H9 (cell line): ENCODE data around the gene DSN1. TPM values are rescaled to one million over a fixed set of nuclear protein-coding genes. Genes with fewer than 3 reads are reported as not detected.

Source experiments
- DNase-seq: peaks from one replicate; pipeline ENCODE4 v3.0.0-alpha.2; 2017
- H2AFZ ChIP-seq: one replicate; pipeline ENCODE4 v1.6.1; 2013; ENCODE audit warnings: mild to moderate bottlenecking, low read length, control low read depth, moderate library complexity
- H2AK5ac ChIP-seq: 2 replicates; pipeline ENCODE4 v1.6.1; 2013; ENCODE audit warnings: low read length, control low read depth, mixed read lengths; ENCODE audit not compliant: insufficient read length
- H2BK120ac ChIP-seq: one replicate; pipeline ENCODE4 v1.6.1; 2013; ENCODE audit warnings: low read depth, mild to moderate bottlenecking, low read length, control low read depth, inconsistent platforms; ENCODE audit not compliant: poor library complexity, severe bottlenecking
- H2BK12ac ChIP-seq: 2 replicates; pipeline ENCODE4 v1.6.1; 2013; ENCODE audit warnings: low read length, control low read depth, mixed read lengths, low read depth; ENCODE audit not compliant: insufficient read length
- H2BK15ac ChIP-seq: 2 replicates; pipeline ENCODE4 v1.6.1; 2013; ENCODE audit warnings: low read depth, low read length, control low read depth
- H2BK20ac ChIP-seq: one replicate; pipeline ENCODE4 v1.6.1; 2013; ENCODE audit warnings: low read depth, mild to moderate bottlenecking, low read length, control low read depth, inconsistent platforms; ENCODE audit not compliant: poor library complexity, severe bottlenecking
- H2BK5ac ChIP-seq: 2 replicates; pipeline ENCODE4 v1.6.1; 2013; ENCODE audit warnings: low read length, control low read depth, mixed read lengths; ENCODE audit not compliant: insufficient read length
- H3K14ac ChIP-seq: 2 replicates; pipeline ENCODE4 v1.6.1; 2013; ENCODE audit warnings: low read length, control low read depth; ENCODE audit not compliant: insufficient read depth
- H3K18ac ChIP-seq: 2 replicates; pipeline ENCODE4 v1.6.1; 2013; ENCODE audit warnings: low read depth, mild to moderate bottlenecking, mixed read lengths, low read length, control low read depth; ENCODE audit not compliant: insufficient read length
- H3K23ac ChIP-seq: 2 replicates; pipeline ENCODE4 v1.6.1; 2013; ENCODE audit warnings: low read length, control low read depth, mixed read lengths, low read depth; ENCODE audit not compliant: insufficient read length
- H3K23me2 ChIP-seq: 2 replicates; pipeline ENCODE4 v1.6.1; 2013; ENCODE audit warnings: low read depth, mild to moderate bottlenecking, mixed read lengths, low read length, control low read depth; ENCODE audit not compliant: insufficient read length, poor library complexity, severe bottlenecking
- H3K27ac ChIP-seq: 2 replicates; pipeline ENCODE4 v1.5.1; 2013; ENCODE audit warnings: low read length, control low read depth, mixed read lengths, low read depth; ENCODE audit not compliant: insufficient read length
- H3K27me3 ChIP-seq: 2 replicates; pipeline ENCODE4 v1.6.1; 2013; ENCODE audit warnings: low read length, control low read depth, inconsistent platforms; ENCODE audit not compliant: insufficient read depth
- H3K4ac ChIP-seq: 2 replicates; pipeline ENCODE4 v1.6.1; 2013; ENCODE audit warnings: low read depth, mild to moderate bottlenecking, control low read depth, inconsistent platforms, low read length, moderate library complexity
- H3K4me1 ChIP-seq: 2 replicates; pipeline ENCODE4 v1.6.1; 2013; ENCODE audit warnings: low read length, control low read depth, inconsistent platforms; ENCODE audit not compliant: insufficient read depth
- H3K4me2 ChIP-seq: 2 replicates; pipeline ENCODE4 v1.6.1; 2013; ENCODE audit warnings: low read length, control low read depth, mixed read lengths; ENCODE audit not compliant: insufficient read length, insufficient read depth
- H3K56ac ChIP-seq: 2 replicates; pipeline ENCODE4 v1.6.1; 2013; ENCODE audit warnings: low read depth, mild to moderate bottlenecking, mixed read lengths, low read length, control low read depth; ENCODE audit not compliant: insufficient read length
- H3K79me1 ChIP-seq: 2 replicates; pipeline ENCODE4 v1.6.1; 2013; ENCODE audit warnings: low read depth, mild to moderate bottlenecking, moderate library complexity, low read length, control low read depth, inconsistent platforms; ENCODE audit not compliant: insufficient read depth, poor library complexity, severe bottlenecking
- H3K79me2 ChIP-seq: 2 replicates; pipeline ENCODE4 v1.6.1; 2013; ENCODE audit warnings: low read length, control low read depth, inconsistent platforms; ENCODE audit not compliant: insufficient read depth
- H3K9ac ChIP-seq: 2 replicates; pipeline ENCODE4 v1.6.1; 2013; ENCODE audit warnings: low read length, control low read depth, mixed read lengths; ENCODE audit not compliant: insufficient read length; ENCODE audit errors: extremely low read depth
- H3K9me3 ChIP-seq: one replicate; pipeline ENCODE4 v1.6.1; 2013; ENCODE audit warnings: low read depth, low read length, inconsistent platforms; ENCODE audit not compliant: control insufficient read depth
- H3T11ph ChIP-seq: one replicate; pipeline ENCODE4 v1.6.1; 2013; ENCODE audit warnings: mild to moderate bottlenecking, low read length, control low read depth, inconsistent platforms
- H4K20me1 ChIP-seq: one replicate; pipeline ENCODE4 v1.6.1; 2013; ENCODE audit not compliant: control insufficient read depth, insufficient read length, insufficient read depth
- H4K5ac ChIP-seq: 2 replicates; pipeline ENCODE4 v1.6.1; 2013; ENCODE audit warnings: low read depth, mild to moderate bottlenecking, mixed read lengths, low read length, control low read depth; ENCODE audit not compliant: insufficient read length
- H4K8ac ChIP-seq: replicated peaks from 2 replicates; pipeline ENCODE4 v1.6.1; 2013; ENCODE audit warnings: low read length, control low read depth, mixed read lengths, low read depth; ENCODE audit not compliant: insufficient read length
- H4K91ac ChIP-seq: 2 replicates; pipeline ENCODE4 v1.6.1; 2013; ENCODE audit warnings: low read depth, mild to moderate bottlenecking, moderate library complexity, mixed read lengths, low read length, control low read depth; ENCODE audit not compliant: insufficient read length
- H3K27ac Mint-ChIP-seq, 3 experiments: 2 replicates in 2 of 3; 3 replicates in 1 of 3; pipeline ENCODE4 v1.8.0; 2020 to 2021; ENCODE audit warnings: mixed read lengths in 3 of 3, mild to moderate bottlenecking in 1 of 3, moderate library complexity in 1 of 3
- H3K27me3 Mint-ChIP-seq: 2 replicates; pipeline ENCODE4 v1.8.0; 2021; ENCODE audit warnings: low read depth, mild to moderate bottlenecking, moderate library complexity, mixed read lengths
- H3K36me3 Mint-ChIP-seq, 3 experiments: 2 replicates in 2 of 3; 3 replicates in 1 of 3; pipeline ENCODE4 v1.8.0; 2020 to 2021; ENCODE audit warnings: low read depth in 3 of 3, mixed read lengths in 3 of 3; ENCODE audit not compliant: insufficient read depth in 1 of 3
- H3K4me1 Mint-ChIP-seq, 2 experiments: 2 replicates each; pipeline ENCODE4 v1.8.0; 2020; ENCODE audit warnings: mixed read lengths in 2 of 2
- H3K4me3 Mint-ChIP-seq, 2 experiments: 2 replicates in 1 of 2; 3 replicates in 1 of 2; pipeline ENCODE4 v1.8.0; 2020 to 2021; ENCODE audit warnings: mild to moderate bottlenecking in 2 of 2, mixed read lengths in 2 of 2, moderate library complexity in 1 of 2
- H3K9me3 Mint-ChIP-seq, 2 experiments: 2 replicates in 1 of 2; 3 replicates in 1 of 2; pipeline ENCODE4 v1.8.0; 2020; ENCODE audit warnings: mild to moderate bottlenecking in 2 of 2, mixed read lengths in 2 of 2, moderate library complexity in 1 of 2
- CTCF ChIP-seq: fragments of 200-600 bp; sonication (generic); conservative IDR thresholded peaks from 3 replicates; pipeline ENCODE4 v1.8.0; 2021; ENCODE audit warnings: antibody characterized with exemption, mild to moderate bottlenecking
- WGBS: extraction: QIAGEN DNeasy Blood & Tissue Kit; methylation state at CpG from one replicate; pipeline ENCODE4 v1.1.7; 2013; ENCODE audit warnings: missing lambda C conversion rate, low lambda C conversion rate, mixed read lengths; ENCODE audit not compliant: insufficient read length; ENCODE audit errors: extremely low coverage; 5-methylcytosine and 5-hydroxymethylcytosine counted together
- total RNA-seq: library from RNA; stranded (reverse); gene quantifications from 2 replicates; pipeline ENCODE4 v1.2.1, GENCODE V29; 2021

DSN1 gene
- total RNA-seq, 1 experiment from 2014 or later: 22.8 TPM

DNA sequence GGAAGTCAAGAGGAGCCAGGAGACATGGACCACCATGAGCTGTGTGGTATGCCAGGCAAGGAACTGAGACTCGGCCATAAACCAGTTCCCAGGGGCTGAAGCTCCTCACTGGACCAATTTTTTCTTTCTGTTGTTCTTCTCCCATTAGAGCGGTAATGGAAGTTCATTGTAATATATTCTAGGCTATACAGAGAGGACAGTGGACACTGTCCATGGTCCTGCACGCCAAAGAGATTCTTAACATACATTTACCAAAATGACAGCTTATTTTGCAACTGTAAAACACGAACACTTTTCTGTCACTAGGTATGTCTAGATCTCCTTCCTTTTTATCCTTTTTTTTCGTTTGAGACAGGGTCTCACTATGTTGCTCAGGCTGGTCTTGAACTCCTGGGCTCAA, 13.1 kb upstream of the DSN1 start:
- DNase-seq: no peak
- Histone ChIP-seq H2BK5ac (no peak overlapping the region), H3K4ac (no peak overlapping the region), H3K4me1 (no peaks in the 10 kb centered on the region), H3K9ac (no peak overlapping the region), H3K27me3 (no peaks in the 10 kb centered on the region), H3K27ac (no peak overlapping the region), H4K91ac (no peak overlapping the region), H3K14ac (no peak overlapping the region), H3K4me2 (no peak overlapping the region), H2BK15ac (no peak overlapping the region), H4K20me1 (no peaks in the 10 kb centered on the region), H2AK5ac (no peak overlapping the region), H3K79me1 (no peaks in the 10 kb centered on the region), H2BK120ac (no peak overlapping the region), H4K8ac (no peak overlapping the region), H3K18ac (no peak overlapping the region), H3K79me2 (no peaks in the 10 kb centered on the region), H3K23me2 (no peaks in the 10 kb centered on the region), H2BK12ac (no peak overlapping the region), H3K23ac (no peak overlapping the region), H3K56ac (no peak overlapping the region), H4K5ac (no peak overlapping the region), H2AFZ (no peak overlapping the region), H2BK20ac (no peak overlapping the region), H3K9me3 (no peaks in the 10 kb centered on the region), H3T11ph (no peak overlapping the region)
- TF ChIP-seq CTCF: no peak
- Mint-ChIP-seq H3K4me3 (no peak overlapping the region), H3K9me3 (no peaks in the 10 kb centered on the region), H3K4me1 (no peaks in the 10 kb centered on the region), H3K36me3 (peaks cover 29 to 50% (median 48%) of the 10 kb centered on the region in 3 experiments), H3K27me3 (no peaks in the 10 kb centered on the region), H3K27ac (no peak overlapping the region)
- no CpG with 5 or more reads among the region's 5 CpGs for WGBS
